ENCODE results near the gene EXOC2.

Gene EXOC2

GRCh38 chr6:604579-604978, 88.4 kb downstream of the EXOC2 start:
- H3K4me3 ChIP-seq = no peak overlapping the region
- no peaks in the 10 kb centered on the region for H3K36me3 ChIP-seq (ENCODE audit: insufficient read depth, low read length)
- no peak overlapping the region for H3K27ac ChIP-seq
- H3K9me3 ChIP-seq (ENCODE audit: low read depth, low read length) = no peaks in the 10 kb centered on the region
- TF ChIP-seq EZH2 (IDR thresholded peaks at IDR 0.05) (no peak), POLR2AphosphoS5 (IDR thresholded peaks at IDR 0.05; ENCODE audit: borderline replicate concordance, low read depth, low read length) (no peak), FOXP2 (optimal IDR thresholded peaks at IDR 0.05; ENCODE audit: control extremely low read depth, extremely low read length, insufficient read depth) (no peak)
- no peak overlapping the region for H3K9ac ChIP-seq (ENCODE audit: insufficient read length)
- no peak for DNase-seq (ENCODE audit: low read depth, low spot score)

- no peak for DNase-seq (ENCODE audit: low read depth, low spot score)
- Histone ChIP-seq H3K27ac (no peak overlapping the region), H3K9me3 (ENCODE audit: low read depth, low read length) (no peaks in the 10 kb centered on the region), H3K9ac (ENCODE audit: insufficient read length) (no peak overlapping the region), H3K4me3 (no peak overlapping the region), H3K36me3 (ENCODE audit: insufficient read depth, low read length) (no peaks in the 10 kb centered on the region)
- TF ChIP-seq POLR2AphosphoS5 (IDR thresholded peaks at IDR 0.05; ENCODE audit: borderline replicate concordance, low read depth, low read length) = no peak
- TF ChIP-seq FOXP2 (optimal IDR thresholded peaks at IDR 0.05; ENCODE audit: control extremely low read depth, extremely low read length, insufficient read depth) = no peak
- TF ChIP-seq EZH2 (IDR thresholded peaks at IDR 0.05) = no peak
Observed at GRCh38 chr6:603265-603664, 89.7 kb downstream of the EXOC2 start.

DNA sequence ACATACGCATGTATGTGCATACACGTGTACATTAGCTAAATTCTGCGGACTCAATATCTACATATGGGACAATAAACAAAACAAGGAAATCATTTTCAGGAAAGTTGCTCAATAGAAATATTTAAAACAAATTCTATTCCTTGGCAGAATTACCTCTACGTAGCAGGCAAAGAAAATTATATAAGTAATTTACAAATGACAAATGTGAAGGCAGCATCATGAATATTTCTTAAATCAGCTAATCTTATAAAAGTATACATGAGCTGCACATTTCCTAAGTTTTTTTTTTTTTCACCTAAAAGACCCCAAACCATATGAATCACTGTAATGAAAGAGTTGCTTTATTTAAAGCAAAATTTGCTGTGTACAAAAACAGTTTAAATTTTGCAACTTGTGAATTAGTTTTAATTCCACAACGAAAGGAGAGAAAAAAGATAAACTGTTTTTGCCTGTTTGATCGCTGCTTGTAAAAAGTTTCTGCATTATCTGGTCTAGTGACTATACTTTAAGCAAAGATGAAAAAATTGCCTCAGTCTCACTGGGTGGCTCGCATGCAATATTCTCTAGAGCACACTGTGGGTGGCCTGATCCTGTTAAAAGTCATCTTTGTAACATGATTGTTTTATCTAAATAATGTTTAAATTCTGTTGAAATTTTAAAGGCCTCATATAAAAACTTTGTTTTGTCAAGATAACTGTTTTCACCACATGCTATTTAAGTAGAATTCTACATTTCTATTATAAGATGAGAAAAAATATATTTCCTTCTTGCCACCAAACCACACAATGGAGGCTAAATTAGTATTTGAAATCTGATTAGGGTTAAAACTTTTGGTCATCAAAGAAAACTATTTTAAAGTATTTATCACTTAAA, 93.1 kb downstream of the EXOC2 start:
- Histone ChIP-seq H3K9ac (ENCODE audit: insufficient read length) (peak overlapping the region; percentile 17), H3K4me3 (no peak overlapping the region), H3K36me3 (ENCODE audit: insufficient read depth, low read length) (0 out of 2 replicates have a peak, but pooled peaks cover 2% of the 10 kb centered on the region), H3K27ac (no peak overlapping the region), H3K9me3 (ENCODE audit: low read depth, low read length) (no peaks in the 10 kb centered on the region)
- no peak for TF ChIP-seq FOXP2 (optimal IDR thresholded peaks at IDR 0.05; ENCODE audit: control extremely low read depth, extremely low read length, insufficient read depth)
- no peak for TF ChIP-seq EZH2 (IDR thresholded peaks at IDR 0.05)
- no peak for TF ChIP-seq POLR2AphosphoS5 (IDR thresholded peaks at IDR 0.05; ENCODE audit: borderline replicate concordance, low read depth, low read length)
- no peak for DNase-seq (ENCODE audit: low read depth, low spot score)

DNA sequence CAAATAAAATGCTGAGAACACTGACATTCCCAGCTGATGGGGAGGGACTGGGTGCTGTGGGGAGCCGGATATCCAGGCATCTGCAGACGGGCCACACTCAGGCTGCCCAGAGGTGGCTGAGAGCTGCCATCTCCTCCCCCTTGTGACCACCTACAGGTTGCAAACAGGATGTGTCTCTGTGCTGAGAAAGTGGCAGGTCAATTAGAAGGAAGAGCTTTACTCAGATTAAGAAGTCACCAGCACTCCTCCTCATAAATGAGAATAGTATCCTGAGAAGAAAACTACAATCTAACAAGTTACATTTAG, 99.1 kb downstream of the EXOC2 start:
- no peak for DNase-seq (ENCODE audit: low read depth, low spot score)
- TF ChIP-seq EZH2 (IDR thresholded peaks at IDR 0.05) (no peak), POLR2AphosphoS5 (IDR thresholded peaks at IDR 0.05; ENCODE audit: borderline replicate concordance, low read depth, low read length) (no peak), FOXP2 (optimal IDR thresholded peaks at IDR 0.05; ENCODE audit: control extremely low read depth, extremely low read length, insufficient read depth) (no peak)
- Histone ChIP-seq H3K36me3 (ENCODE audit: insufficient read depth, low read length) (peaks cover 6% of the 10 kb centered on the region; the same call in 1 of the 2 replicates), H3K9me3 (ENCODE audit: low read depth, low read length) (no peaks in the 10 kb centered on the region), H3K27ac (no peak overlapping the region), H3K4me3 (no peak overlapping the region), H3K9ac (ENCODE audit: insufficient read length) (no peak overlapping the region)

DNA sequence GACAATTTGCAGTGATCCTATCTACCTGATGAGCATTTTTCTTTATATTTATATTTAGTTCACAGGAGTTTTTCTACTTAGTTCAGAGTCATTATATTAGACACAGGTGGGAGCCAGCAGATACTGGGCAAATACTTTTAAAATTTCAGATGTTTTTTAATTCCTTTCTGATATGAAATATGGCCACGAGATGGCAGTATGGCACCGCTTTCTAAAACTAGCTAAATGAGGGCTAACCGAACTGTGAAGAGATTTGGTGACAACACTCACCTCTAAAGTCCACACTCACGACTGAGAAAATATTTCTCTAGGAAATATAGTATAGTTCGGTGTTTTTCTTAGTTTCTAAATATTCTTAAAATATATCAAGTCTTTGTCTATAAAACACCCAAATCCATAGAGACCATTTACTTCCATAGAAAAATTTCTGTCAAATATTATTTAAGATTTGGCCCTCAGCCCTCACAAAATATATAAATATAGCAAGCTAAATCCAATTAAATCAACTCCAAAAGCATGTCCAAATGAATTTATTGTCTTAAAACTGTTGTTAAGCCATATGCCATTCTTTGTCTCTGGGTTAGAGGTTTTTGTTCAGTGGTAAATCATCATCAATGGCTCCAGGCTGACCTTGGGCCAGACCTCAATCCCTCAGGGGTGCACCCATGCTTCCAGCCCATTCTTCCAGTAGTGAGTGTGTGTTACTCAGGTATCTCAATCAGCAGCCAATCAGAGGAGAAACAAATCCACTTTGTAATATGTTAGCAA, 99.6 kb downstream of the EXOC2 start:
- H3K9ac ChIP-seq (ENCODE audit: insufficient read length) = no peak overlapping the region
- TF ChIP-seq EZH2 (IDR thresholded peaks at IDR 0.05) = no peak
- TF ChIP-seq POLR2AphosphoS5 (IDR thresholded peaks at IDR 0.05; ENCODE audit: borderline replicate concordance, low read depth, low read length) = no peak
- TF ChIP-seq FOXP2 (optimal IDR thresholded peaks at IDR 0.05; ENCODE audit: control extremely low read depth, extremely low read length, insufficient read depth) = no peak

DNA sequence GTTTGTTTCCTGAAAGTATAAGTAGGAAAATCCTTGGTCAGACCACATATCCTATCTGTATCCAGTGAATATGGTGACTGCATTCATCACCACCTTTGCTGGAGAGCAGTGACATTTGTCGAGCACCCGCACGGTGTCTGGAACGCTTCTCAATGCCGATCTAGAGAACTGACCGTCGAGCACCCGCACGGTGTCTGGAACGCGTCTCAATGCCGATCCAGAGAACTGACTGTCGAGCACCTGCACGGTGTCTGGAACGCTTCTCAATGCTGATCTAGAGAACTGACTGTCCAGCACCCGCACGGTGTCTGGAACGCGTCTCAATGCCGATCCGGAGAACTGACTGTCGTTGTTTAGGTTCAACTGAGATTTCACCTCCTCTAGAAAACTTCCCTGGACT, 103.8 kb downstream of the EXOC2 start:
- TF ChIP-seq FOXP2 (optimal IDR thresholded peaks at IDR 0.05; ENCODE audit: control extremely low read depth, extremely low read length, insufficient read depth) = no peak
- TF ChIP-seq EZH2 (IDR thresholded peaks at IDR 0.05) = no peak
- no peak for TF ChIP-seq POLR2AphosphoS5 (IDR thresholded peaks at IDR 0.05; ENCODE audit: borderline replicate concordance, low read depth, low read length)
- Histone ChIP-seq H3K9me3 (ENCODE audit: low read depth, low read length) (no peaks in the 10 kb centered on the region), H3K36me3 (ENCODE audit: insufficient read depth, low read length) (peaks cover 4% of the 10 kb centered on the region; the same call in 1 of the 2 replicates), H3K4me3 (no peak overlapping the region), H3K9ac (ENCODE audit: insufficient read length) (no peak overlapping the region), H3K27ac (no peak overlapping the region)
- DNase-seq (ENCODE audit: low read depth, low spot score) = no peak

More for the DNA sequence above, 99.6 kb downstream of the EXOC2 start:
- no peaks in the 10 kb centered on the region for H3K9me3 ChIP-seq (ENCODE audit: low read depth, low read length)
- no peak overlapping the region for H3K27ac ChIP-seq
- DNase-seq (ENCODE audit: low read depth, low spot score) = peak; percentile 42
- no peak overlapping the region for H3K4me3 ChIP-seq
- H3K36me3 ChIP-seq (ENCODE audit: insufficient read depth, low read length) = peaks cover 6% of the 10 kb centered on the region; the same call in 1 of the 2 replicates

DNA sequence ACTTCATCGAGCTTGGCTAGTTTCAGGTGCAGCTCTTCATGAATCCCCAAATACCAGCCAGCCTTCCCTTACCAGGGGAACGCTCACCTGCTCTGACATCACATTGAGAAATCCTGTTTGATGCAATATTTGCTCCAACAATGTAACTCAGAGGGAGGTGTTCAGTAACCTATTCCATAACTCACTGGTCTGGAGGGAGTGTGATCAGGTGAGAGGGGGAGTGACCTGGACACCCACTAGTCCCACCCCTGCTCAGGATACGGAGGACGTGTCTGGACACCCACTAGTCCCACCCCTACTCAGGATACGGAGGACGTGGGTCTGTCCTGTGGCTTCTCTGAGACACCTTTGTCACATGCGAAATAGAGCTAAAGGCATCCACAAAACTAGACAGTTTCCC, 106.4 kb downstream of the EXOC2 start:
- no peaks in the 10 kb centered on the region for H3K36me3 ChIP-seq (ENCODE audit: insufficient read depth, low read length)
- no peak overlapping the region for H3K9ac ChIP-seq (ENCODE audit: insufficient read length)
- no peak overlapping the region for H3K4me3 ChIP-seq
- no peaks in the 10 kb centered on the region for H3K9me3 ChIP-seq (ENCODE audit: low read depth, low read length)
- TF ChIP-seq FOXP2 (optimal IDR thresholded peaks at IDR 0.05; ENCODE audit: control extremely low read depth, extremely low read length, insufficient read depth) (no peak), POLR2AphosphoS5 (IDR thresholded peaks at IDR 0.05; ENCODE audit: borderline replicate concordance, low read depth, low read length) (no peak), EZH2 (IDR thresholded peaks at IDR 0.05) (no peak)
- no peak overlapping the region for H3K27ac ChIP-seq
- no peak for DNase-seq (ENCODE audit: low read depth, low spot score)

GRCh38 chr6:583635-584034, 109.3 kb downstream of the EXOC2 start:
- H3K4me3 ChIP-seq = no peak overlapping the region
- H3K36me3 ChIP-seq (ENCODE audit: insufficient read depth, low read length) = no peaks in the 10 kb centered on the region
- no peak overlapping the region for H3K27ac ChIP-seq
- no peaks in the 10 kb centered on the region for H3K9me3 ChIP-seq (ENCODE audit: low read depth, low read length)
- H3K9ac ChIP-seq (ENCODE audit: insufficient read length) = no peak overlapping the region
- DNase-seq (ENCODE audit: low read depth, low spot score) = no peak
- TF ChIP-seq EZH2 (IDR thresholded peaks at IDR 0.05) = no peak
- TF ChIP-seq FOXP2 (optimal IDR thresholded peaks at IDR 0.05; ENCODE audit: control extremely low read depth, extremely low read length, insufficient read depth) = no peak
- no peak for TF ChIP-seq POLR2AphosphoS5 (IDR thresholded peaks at IDR 0.05; ENCODE audit: borderline replicate concordance, low read depth, low read length)

Measured in SK-N-MC (cell line).